HFFc6 (cell line): Measurements from ENCODE around the gene PDILT. TPM values are rescaled to one million over a fixed set of nuclear protein-coding genes. Genes with fewer than 3 reads are reported as not detected.

Source experiments
- DNase-seq: peaks from one replicate; pipeline ENCODE4 v3.0.0-alpha.2; 2018
- H3K27ac Mint-ChIP-seq: 2 replicates; pipeline ENCODE4 v1.8.0; 2020; ENCODE audit warnings: mild to moderate bottlenecking, mixed read lengths
- H3K27me3 Mint-ChIP-seq: 2 replicates; pipeline ENCODE4 v1.8.0; 2021; ENCODE audit warnings: mild to moderate bottlenecking, moderate library complexity, mixed read lengths; ENCODE audit not compliant: insufficient read depth
- H3K36me3 Mint-ChIP-seq: 2 replicates; pipeline ENCODE4 v1.8.0; 2021; ENCODE audit warnings: low read depth, mixed read lengths
- H3K4me1 Mint-ChIP-seq: 2 replicates; pipeline ENCODE4 v1.8.0; 2020; ENCODE audit warnings: low read depth, mixed read lengths
- H3K4me3 Mint-ChIP-seq: 2 replicates; pipeline ENCODE4 v1.8.0; 2020; ENCODE audit warnings: mild to moderate bottlenecking, moderate library complexity, mixed read lengths
- H3K9me3 Mint-ChIP-seq: 2 replicates; pipeline ENCODE4 v1.8.0; 2020; ENCODE audit warnings: mild to moderate bottlenecking, mixed read lengths
- CTCF ChIP-seq: fragments of 200-600 bp; sonication (generic); IDR thresholded peaks from 2 replicates; pipeline ENCODE4 v1.5.0; 2021; ENCODE audit warnings: antibody characterized with exemption, mild to moderate bottlenecking
- total RNA-seq, 6 experiments: library from RNA; stranded (reverse); fragmentation: NEBNext Ultra II Directional; extraction: Animal tissue kit (Norgen Biotek cat#: 25700); gene quantifications; 2 replicates in 1 of 6; 3 replicates in 5 of 6; pipeline ENCODE4 v1.2.3, GENCODE V29; 2021

PDILT gene
- total RNA-seq, 6 experiments from 2014 or later = not detected

- no peak for TF ChIP-seq CTCF
- no peak for DNase-seq
- Mint-ChIP-seq H3K27me3 (no peaks in the 10 kb centered on the region), H3K36me3 (0 out of 2 replicates have a peak, but pooled peaks cover 13% of the 10 kb centered on the region), H3K9me3 (peaks cover 62% of the 10 kb centered on the region), H3K27ac (no peak within 1 kb of the TSS), H3K4me3 (no peak within 1 kb of the TSS), H3K4me1 (no peaks in the 10 kb centered on the region)
Observed at GRCh38 chr16:20327444-20328041, 77.0 kb downstream of the PDILT start, which contains the start of gene GP2. Gene GP2 (minus strand): TSS chr16:20327513. CDS start chr16:20326431, 1,082 bp downstream.

- H3K4me3 Mint-ChIP-seq = no peak overlapping the region
- no peaks in the 10 kb centered on the region for H3K4me1 Mint-ChIP-seq
- H3K9me3 Mint-ChIP-seq = peaks cover 62% of the 10 kb centered on the region
- no peak for TF ChIP-seq CTCF
- H3K27ac Mint-ChIP-seq = no peak overlapping the region
- no peaks in the 10 kb centered on the region for H3K27me3 Mint-ChIP-seq
- H3K36me3 Mint-ChIP-seq = 0 out of 2 replicates have a peak, but pooled peaks cover 10% of the 10 kb centered on the region
- DNase-seq = no peak
Observed at GRCh38 chr16:20326321-20326720, 78.2 kb downstream of the PDILT start.

- Mint-ChIP-seq H3K36me3 (0 out of 2 replicates have a peak, but pooled peaks cover 5% of the 10 kb centered on the region), H3K9me3 (peaks cover 55% of the 10 kb centered on the region), H3K27me3 (no peaks in the 10 kb centered on the region)
Observed at GRCh38 chr16:20325005-20325404, 79.5 kb downstream of the PDILT start.

GRCh38 chr16:20323591-20324117, 80.9 kb downstream of the PDILT start:
- Mint-ChIP-seq H3K4me3 (no peak overlapping the region), H3K36me3 (no peaks in the 10 kb centered on the region), H3K27me3 (no peaks in the 10 kb centered on the region), H3K4me1 (no peaks in the 10 kb centered on the region), H3K27ac (no peak overlapping the region), H3K9me3 (peaks cover 51% of the 10 kb centered on the region)
- TF ChIP-seq CTCF = no peak
- no peak for DNase-seq

More at GRCh38 chr16:20325005-20325404, 79.5 kb downstream of the PDILT start:
- H3K4me1 Mint-ChIP-seq = no peaks in the 10 kb centered on the region
- H3K27ac Mint-ChIP-seq = no peak overlapping the region
- H3K4me3 Mint-ChIP-seq = no peak overlapping the region
- TF ChIP-seq CTCF = no peak
- DNase-seq = no peak

DNA sequence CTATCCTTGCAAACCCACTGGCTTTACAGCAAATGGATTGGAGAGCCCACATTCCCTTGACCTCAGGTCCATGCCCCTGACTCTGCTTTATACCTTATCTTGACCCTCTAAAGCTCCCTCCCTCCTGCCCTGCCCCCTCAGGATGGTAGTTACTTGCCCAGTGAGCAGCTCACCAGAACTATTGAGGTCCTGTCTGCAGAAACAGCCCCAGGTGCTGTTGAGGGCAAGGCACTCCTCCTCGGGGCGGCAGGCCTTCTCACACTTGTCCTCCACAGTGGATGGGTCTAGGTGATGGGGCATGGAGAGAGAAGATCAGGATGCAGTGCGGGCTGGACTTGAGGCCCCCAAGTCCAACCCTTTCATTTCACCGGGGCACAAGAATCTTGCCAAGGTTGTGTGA, 81.8 kb downstream of the PDILT start:
- Mint-ChIP-seq H3K9me3 (peaks cover 49% of the 10 kb centered on the region), H3K36me3 (no peaks in the 10 kb centered on the region), H3K27ac (no peak overlapping the region), H3K4me1 (no peaks in the 10 kb centered on the region), H3K4me3 (no peak overlapping the region), H3K27me3 (no peaks in the 10 kb centered on the region)
- DNase-seq = no peak
- no peak for TF ChIP-seq CTCF
